Measurements from ENCODE around the gene THUMPD3. TPM values are rescaled to one million over a fixed set of nuclear protein-coding genes. Genes with fewer than 3 reads are reported as not detected.

Gene THUMPD3
- total RNA-seq, 1 donor from 2014 or later = 24.4 TPM

GRCh38 chr3:9399337-9399703 is 36.5 kb downstream of the THUMPD3 start:
- Histone ChIP-seq H3K9me3 (no peaks in the 10 kb centered on the region), H3K27me3 (no peaks in the 10 kb centered on the region), H3K27ac (peak overlapping the region; percentile 100), H3K36me3 (no peaks in the 10 kb centered on the region), H3K4me1 (peaks cover 12 to 59% of the 10 kb centered on the region in 2 donors), H3K4me3 (peak overlapping the region; percentile 89 to 97)
- TF ChIP-seq, protein P1, sequence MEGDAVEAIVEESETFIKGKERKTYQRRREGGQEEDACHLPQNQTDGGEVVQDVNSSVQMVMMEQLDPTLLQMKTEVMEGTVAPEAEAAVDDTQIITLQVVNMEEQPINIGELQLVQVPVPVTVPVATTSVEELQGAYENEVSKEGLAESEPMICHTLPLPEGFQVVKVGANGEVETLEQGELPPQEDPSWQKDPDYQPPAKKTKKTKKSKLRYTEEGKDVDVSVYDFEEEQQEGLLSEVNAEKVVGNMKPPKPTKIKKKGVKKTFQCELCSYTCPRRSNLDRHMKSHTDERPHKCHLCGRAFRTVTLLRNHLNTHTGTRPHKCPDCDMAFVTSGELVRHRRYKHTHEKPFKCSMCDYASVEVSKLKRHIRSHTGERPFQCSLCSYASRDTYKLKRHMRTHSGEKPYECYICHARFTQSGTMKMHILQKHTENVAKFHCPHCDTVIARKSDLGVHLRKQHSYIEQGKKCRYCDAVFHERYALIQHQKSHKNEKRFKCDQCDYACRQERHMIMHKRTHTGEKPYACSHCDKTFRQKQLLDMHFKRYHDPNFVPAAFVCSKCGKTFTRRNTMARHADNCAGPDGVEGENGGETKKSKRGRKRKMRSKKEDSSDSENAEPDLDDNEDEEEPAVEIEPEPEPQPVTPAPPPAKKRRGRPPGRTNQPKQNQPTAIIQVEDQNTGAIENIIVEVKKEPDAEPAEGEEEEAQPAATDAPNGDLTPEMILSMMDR (IDR thresholded peaks at IDR 0.05) = no peak
- no peak for DNase-seq (ENCODE audit: low spot score in 2 of 2)
- intact Hi-C loops (cut with DNase I) = loop anchor here (1.0 to 10.0 kb wide), 3 partner anchors 23 to 613 kb away; partner anchors contain the start of gene IL17RC

DNA sequence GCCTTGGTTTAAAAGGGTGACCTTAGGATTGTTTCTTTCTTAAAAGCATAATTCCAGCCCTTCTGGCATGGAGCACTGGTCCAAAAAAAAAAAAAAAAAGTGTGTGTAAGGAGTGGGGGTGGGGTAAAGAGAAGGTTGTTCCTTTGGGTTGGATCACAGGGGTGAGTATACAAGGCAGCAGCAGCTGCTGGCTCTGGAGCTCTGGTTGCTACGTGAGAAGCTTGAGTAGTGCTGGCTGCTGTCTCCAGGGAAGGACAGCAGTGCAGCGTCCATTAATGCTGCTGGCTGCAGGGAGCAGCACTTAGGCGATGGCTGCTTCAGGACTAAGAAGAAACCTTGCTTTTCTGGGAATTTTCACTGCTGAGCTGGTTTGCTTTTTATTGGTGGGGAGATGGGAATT is 36.9 kb downstream of the THUMPD3 start:
- peak overlapping the region; percentile 89 to 97 for H3K4me3 ChIP-seq
- H3K4me1 ChIP-seq = peaks cover 12 to 58% of the 10 kb centered on the region in 2 donors
- peak; percentile 65 to 88 for DNase-seq (ENCODE audit: low spot score in 2 of 2)
- H3K27me3 ChIP-seq = no peaks in the 10 kb centered on the region
- H3K27ac ChIP-seq = peak overlapping the region; percentile 100
- TF ChIP-seq, protein P1 (IDR thresholded peaks at IDR 0.05) = no peak
- intact Hi-C loops (cut with DNase I) = loop anchor here (1.0 to 10.0 kb wide), 3 partner anchors 23 to 613 kb away; partner anchors contain the start of gene IL17RC
- H3K9me3 ChIP-seq = no peaks in the 10 kb centered on the region
- H3K36me3 ChIP-seq = no peaks in the 10 kb centered on the region

DNA sequence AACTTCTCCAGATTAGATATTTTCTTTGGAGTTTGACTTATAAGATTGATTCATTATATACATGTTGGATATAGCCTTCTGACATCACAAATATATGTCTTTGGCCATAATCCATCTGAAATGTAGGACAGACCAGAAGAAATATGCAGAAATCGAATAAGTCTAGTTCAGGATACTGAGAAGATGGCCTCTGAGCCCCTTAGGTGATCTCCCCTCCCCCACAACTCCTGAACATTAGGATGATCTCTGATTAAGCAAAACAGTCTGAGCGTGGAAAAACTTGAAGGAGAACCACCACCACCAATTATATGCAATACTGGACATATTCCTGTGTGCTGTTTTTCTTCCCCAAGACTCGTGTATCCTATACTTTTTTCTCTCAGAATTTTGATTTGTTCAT is 37.8 kb downstream of the THUMPD3 start:
- Histone ChIP-seq H3K36me3 (no peaks in the 10 kb centered on the region), H3K9me3 (no peaks in the 10 kb centered on the region), H3K27me3 (no peaks in the 10 kb centered on the region), H3K27ac (peak overlapping the region; percentile 100), H3K4me3 (peak overlapping the region; percentile 4 to 97), H3K4me1 (peaks cover 15 to 56% of the 10 kb centered on the region in 2 donors)
- intact Hi-C loops (cut with DNase I) = no loop called here
- no peak for DNase-seq (ENCODE audit: low spot score in 2 of 2)
- TF ChIP-seq, protein P1 (IDR thresholded peaks at IDR 0.05) = no peak

DNA sequence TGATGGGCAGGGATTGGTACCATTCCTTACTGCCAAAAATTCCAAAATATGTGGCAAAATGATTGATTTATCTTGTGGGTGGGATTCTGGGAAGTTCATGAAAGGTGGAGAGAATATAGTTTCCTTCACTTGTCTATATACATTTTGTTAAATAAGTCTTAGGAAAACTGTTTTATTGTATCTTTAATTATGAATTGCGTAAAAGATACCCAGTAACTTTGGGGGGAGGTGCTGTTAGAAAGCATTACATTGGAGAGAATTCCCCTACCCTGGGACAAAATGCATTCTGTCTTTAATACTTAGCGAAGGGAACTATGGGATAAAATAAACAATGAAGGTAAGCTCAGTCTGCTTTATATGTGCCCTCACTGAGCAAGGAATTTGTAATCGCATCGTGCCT is 39.1 kb downstream of the THUMPD3 start:
- peak overlapping the region; percentile 100 for H3K27ac ChIP-seq
- TF ChIP-seq, protein P1 (IDR thresholded peaks at IDR 0.05) = no peak

GRCh38 chr3:9402410-9403228 is 39.8 kb downstream of the THUMPD3 start:
- H3K9me3 ChIP-seq = no peaks in the 10 kb centered on the region
- intact Hi-C loops (cut with DNase I) = no loop called here
- peak overlapping the region; percentile 2 to 20 for H3K4me3 ChIP-seq
- H3K4me1 ChIP-seq = peaks cover 15 to 65% of the 10 kb centered on the region in 2 donors
- peak overlapping the region; percentile 100 for H3K27ac ChIP-seq
- no peaks in the 10 kb centered on the region for H3K36me3 ChIP-seq
- H3K27me3 ChIP-seq = no peaks in the 10 kb centered on the region
- no peak for DNase-seq (ENCODE audit: low spot score in 2 of 2)
- TF ChIP-seq, protein P1 (IDR thresholded peaks at IDR 0.05) = no peak

More for the DNA sequence above, 39.1 kb downstream of the THUMPD3 start:
- Histone ChIP-seq H3K4me3 (peak overlapping the region; percentile 2 to 20), H3K4me1 (peaks cover 15 to 61% of the 10 kb centered on the region in 2 donors), H3K36me3 (no peaks in the 10 kb centered on the region), H3K27me3 (no peaks in the 10 kb centered on the region), H3K9me3 (no peaks in the 10 kb centered on the region)
- intact Hi-C loops (cut with DNase I) = no loop called here
- DNase-seq (ENCODE audit: low spot score in 2 of 2) = no peak

All from ascending aorta (tissue), 2 donors.